ENCODE data around the gene GINM1.

The GINM1 gene

DNA sequence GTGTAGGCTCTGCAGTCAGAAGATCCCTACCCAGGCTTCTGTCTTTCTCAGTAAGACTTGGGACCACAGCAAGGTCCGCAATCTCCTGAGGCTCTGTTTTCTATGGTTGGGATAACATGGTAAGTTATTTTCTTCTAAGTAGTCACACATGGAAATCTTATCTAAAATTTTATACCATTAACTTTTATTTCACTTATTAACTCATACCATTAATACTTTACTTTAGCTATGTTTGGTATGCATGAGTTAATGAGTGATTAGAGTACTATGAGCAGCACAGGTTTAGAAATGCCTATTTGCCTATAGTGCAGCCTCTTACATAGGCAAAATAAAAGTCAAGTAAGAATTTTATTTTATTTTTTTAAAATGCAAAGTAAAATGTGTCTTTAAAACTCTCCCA is 27.2 kb downstream of the GINM1 start:
- DNase-seq (ENCODE audit: low spot score), result no peak

DNA sequence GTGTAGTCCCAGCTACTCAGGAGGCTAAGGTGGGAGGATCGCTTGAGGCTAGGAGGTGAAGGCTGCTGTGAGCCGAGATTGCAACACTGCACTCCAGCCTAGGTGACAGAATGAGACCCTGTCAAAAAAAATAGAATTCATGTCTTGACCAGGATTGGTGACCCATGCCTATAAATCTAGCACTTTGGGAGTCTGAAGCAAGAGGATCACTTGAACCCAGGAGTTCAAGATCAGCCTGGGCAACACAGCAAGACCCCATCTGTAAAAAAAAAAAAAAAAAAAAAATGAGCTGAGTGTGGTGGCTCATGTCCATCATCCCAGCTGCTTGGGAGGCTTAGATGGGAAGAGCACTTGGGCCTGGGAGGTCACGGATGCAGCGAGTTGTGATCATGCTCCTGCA is 34.3 kb downstream of the GINM1 start:
- DNase-seq (ENCODE audit: low spot score), result no peak

DNA sequence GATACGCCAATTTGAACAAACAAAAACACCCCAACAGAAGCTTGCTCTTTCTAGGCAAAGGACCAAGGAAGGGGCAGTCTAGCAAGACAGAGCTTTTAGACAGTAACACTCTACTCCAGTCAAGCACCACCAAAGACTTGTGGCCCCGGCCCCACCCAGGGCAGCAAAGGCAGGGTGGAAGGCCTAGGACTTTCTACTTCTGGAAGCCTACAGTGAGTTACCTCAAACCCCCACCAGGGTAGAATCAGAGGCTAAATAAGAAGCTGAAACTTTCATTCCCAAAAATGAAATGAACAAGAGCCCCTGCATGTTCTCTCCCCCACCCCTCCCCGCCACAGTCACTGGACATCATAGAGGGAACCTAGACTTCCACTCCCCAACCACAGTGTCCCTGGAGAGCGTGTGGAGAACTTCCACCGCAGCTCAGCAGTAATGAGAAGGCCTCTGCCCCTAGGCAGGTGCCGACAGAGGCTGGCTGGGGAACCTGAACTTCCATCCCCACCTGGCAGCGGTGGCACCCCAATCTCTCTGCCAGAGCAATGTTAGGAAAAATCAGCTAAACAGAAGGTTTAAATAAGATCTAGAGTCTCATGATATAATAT is 42.3 kb downstream of the GINM1 start:
- DNase-seq (ENCODE audit: low spot score), result no peak

DNA sequence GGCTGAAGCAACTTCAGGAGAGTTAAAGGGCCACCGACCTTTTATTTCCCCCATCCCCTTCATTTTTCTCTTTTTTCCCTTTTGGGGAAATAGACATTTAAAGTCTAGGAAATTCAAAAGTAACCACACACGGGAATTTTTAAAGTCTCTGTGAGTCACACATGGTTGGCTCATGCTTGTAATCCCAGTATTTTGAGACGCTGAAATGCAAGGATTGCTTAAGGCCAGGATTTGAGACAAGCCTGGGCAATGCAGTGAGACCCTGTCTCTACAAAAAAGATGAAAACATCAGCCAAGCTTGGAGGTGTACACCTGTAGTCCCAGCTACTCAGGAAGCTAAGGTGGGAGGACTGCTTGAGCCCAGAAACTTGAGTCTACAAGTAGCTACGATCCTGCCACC is 48.2 kb downstream of the GINM1 start:
- DNase-seq (ENCODE audit: low spot score), result no peak

DNA sequence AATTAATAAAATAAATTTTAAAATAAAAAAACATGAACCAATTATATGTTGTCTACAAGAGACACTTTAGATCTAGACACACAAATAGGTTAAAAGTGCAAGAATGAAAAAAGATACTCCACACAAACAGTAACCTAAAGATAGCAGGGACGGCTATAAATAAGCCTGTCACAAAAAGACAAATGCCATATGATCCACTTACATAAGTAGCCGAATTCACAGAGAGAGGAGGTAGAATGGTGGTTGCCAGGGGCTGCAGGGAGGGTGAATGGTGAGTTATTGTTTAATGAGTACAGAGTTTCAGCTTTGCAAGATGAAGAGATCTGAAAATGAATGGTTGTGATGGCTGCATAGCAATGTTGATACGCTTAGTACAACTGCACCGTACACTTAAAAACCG is 49.6 kb downstream of the GINM1 start:
- DNase-seq (ENCODE audit: low spot score), result no peak

DNA sequence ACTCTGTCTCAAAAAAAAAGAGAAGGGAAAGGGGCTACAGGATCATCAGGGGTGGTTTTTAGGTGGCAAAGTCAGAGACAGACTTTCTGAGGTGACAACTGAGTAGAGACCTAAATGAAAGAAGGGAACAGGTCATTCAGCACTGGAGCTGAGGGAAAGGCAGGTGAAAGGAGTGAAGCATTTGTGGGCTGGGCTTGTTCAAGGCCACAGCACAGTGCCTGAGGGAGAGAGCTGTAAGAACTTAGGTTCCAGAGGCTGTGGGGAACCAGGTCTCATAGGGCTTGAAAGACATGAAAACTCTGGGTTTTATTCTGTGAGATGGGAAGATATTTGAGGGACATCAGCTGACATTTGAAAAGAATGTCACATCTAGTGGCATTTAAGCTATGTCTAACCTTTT is 61.5 kb downstream of the GINM1 start:
- no peak for DNase-seq (ENCODE audit: low spot score)

DNA sequence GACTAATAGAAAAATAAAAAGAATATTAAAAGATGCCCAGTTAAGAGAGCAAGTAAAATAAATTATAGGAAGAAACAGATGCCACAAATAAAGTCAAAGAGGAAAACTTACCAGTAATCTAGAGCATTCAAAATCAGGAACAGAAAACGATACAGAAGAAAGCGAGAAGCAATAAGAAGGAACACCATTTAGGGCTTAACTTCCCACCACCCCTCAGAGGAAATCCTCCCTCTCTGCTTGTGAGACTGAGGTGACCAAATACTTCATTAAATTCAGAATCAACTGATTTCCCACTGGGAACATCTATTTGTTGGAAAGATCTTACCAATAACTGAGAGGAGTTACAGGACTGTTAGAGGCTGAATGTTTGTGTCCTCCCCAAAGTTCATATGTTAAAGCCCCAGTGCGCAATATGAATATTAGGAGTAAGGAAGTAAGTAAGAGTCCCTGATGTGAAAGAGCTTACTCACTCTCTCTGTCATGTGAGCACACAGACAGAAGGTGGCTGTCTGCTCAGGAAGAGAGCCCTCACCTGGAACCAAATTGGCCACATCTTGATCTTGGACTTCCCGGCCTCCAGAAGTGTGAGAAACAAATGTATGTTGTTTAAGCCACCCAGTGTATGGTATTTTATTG is 62.8 kb downstream of the GINM1 start:
- DNase-seq (ENCODE audit: low spot score), result no peak

DNA sequence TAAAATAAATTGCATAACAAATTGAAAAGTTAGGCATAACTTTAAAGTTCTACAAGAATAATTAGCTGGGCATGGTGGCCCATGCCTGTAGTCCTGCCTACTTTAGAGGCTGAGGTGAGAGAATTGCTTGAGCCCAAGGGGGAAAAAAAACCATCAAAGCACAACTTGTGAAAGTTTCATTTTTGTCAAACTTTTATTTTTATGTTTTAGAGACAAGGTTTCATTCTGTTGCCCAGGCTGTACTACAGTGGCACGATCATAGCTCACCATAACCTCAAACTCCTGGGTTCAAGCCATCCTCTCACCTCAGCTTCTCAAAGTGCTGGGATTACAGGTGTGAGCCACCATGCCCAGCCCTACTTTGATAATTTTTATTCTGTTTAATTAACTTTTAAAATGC is 68.1 kb downstream of the GINM1 start:
- DNase-seq (ENCODE audit: low spot score), result no peak

DNA sequence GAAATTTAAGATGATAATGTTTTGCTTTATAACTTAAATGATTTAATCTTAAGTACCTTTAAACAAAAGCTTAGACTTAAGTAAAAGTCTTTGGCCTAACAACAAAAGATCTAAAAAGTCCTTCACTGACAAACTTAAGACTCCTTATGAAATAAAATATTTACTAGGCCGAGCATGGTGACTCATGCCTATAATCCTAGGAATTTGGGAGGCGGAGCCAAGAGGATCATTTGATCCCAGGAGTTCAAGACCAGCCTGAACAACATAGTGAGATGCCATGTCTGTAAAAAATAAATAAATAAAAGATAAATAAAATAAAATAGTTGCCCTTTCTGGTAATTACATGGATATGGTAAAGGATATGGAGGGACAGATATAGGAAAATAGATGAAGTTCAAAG is 69.9 kb downstream of the GINM1 start:
- no peak for DNase-seq (ENCODE audit: low spot score)
